B cell (primary cell): ENCODE data around the gene TRIP13.

Source experiments
- EZH2 ChIP-seq: IDR thresholded peaks from 2 replicates; pipeline ENCODE4 v1.6.1; 2012; ENCODE audit warnings: borderline replicate concordance, low read depth, mild to moderate bottlenecking, moderate library complexity, low read length; ENCODE audit not compliant: insufficient read depth, poor library complexity, severe bottlenecking
- TF ChIP-seq, protein P1 (sequence below): fragments of 200-600 bp; IDR thresholded peaks from one replicate; pipeline ENCODE4 v1.8.0; 2022; ENCODE audit warnings: antibody characterized with exemption, mild to moderate bottlenecking

DNA sequence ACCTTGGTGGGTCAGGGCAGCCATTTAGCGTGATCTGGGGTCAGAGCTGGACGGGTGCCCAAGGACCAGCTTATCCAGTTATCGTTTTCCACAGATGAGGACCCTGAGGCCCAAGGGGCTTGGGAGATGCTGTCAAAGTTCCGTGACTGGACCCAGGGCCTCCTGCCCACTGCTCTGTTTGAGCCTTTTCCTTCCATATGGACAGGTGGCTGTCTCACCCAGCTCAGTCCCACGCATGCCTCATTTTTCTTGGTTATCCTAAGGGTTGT is 56.5 kb downstream of the TRIP13 start:
- TF ChIP-seq, protein P1, sequence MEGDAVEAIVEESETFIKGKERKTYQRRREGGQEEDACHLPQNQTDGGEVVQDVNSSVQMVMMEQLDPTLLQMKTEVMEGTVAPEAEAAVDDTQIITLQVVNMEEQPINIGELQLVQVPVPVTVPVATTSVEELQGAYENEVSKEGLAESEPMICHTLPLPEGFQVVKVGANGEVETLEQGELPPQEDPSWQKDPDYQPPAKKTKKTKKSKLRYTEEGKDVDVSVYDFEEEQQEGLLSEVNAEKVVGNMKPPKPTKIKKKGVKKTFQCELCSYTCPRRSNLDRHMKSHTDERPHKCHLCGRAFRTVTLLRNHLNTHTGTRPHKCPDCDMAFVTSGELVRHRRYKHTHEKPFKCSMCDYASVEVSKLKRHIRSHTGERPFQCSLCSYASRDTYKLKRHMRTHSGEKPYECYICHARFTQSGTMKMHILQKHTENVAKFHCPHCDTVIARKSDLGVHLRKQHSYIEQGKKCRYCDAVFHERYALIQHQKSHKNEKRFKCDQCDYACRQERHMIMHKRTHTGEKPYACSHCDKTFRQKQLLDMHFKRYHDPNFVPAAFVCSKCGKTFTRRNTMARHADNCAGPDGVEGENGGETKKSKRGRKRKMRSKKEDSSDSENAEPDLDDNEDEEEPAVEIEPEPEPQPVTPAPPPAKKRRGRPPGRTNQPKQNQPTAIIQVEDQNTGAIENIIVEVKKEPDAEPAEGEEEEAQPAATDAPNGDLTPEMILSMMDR: no peak
- TF ChIP-seq EZH2: no peak
